Measurements from ENCODE around the gene SPDYE2. TPM values are rescaled to one million over a fixed set of nuclear protein-coding genes. Genes with fewer than 3 reads are reported as not detected.
"Not testable (repeated sequence)": the region's sequence is repeated elsewhere in the genome, so short reads cannot be mapped to it uniquely, and the experiment has no call there.

The SPDYE2 gene
- total and polyA plus RNA-seq, 9 of the 15 experiments (the other 6 are each of a cell fraction or from before 2014, with no cell fraction given) = 0.34 to 0.76 TPM; not detected in 7

- in situ Hi-C loops (cut with MboI); BruUV-seq (replicated peaks); H3K4me1 ChIP-seq (replicated peaks in 1 of 2; ENCODE audit: control insufficient read depth in 2 of 2, insufficient read depth in 2 of 2, low read length in 2 of 2); H3K27ac ChIP-seq (ENCODE audit: extremely low read depth, low read depth, low read length); DNase-seq (ENCODE audit: extremely low read depth in 1 of 4, low spot score in 3 of 4); POLR2A ChIA-PET; H3K4me3 ChIP-seq; H3K9ac ChIP-seq (ENCODE audit: insufficient read depth in 1 of 2, low read depth in 2 of 2, low read length in 2 of 2); H4K20me1 ChIP-seq (replicated peaks; ENCODE audit: control insufficient read depth, insufficient read depth, low read length); H3K27me3 ChIP-seq (ENCODE audit: control insufficient read depth in 2 of 2, insufficient read depth in 2 of 2, low read length in 2 of 2); H3K4me2 ChIP-seq (ENCODE audit: insufficient read depth, low read length); H3K79me2 ChIP-seq (ENCODE audit: control insufficient read depth, insufficient read depth, low read length); FAIRE-seq; H3K36me3 ChIP-seq (ENCODE audit: control insufficient read depth, insufficient read depth, low read length); H3K9me1 ChIP-seq (ENCODE audit: control insufficient read depth, insufficient read depth, low read length); H2AFZ ChIP-seq (ENCODE audit: low read depth, low read length); H3K9me3 ChIP-seq (replicated peaks; ENCODE audit: control insufficient read depth, insufficient read depth, low read depth, low read length); intact Hi-C loops (cut with micrococcal nuclease); CTCF ChIA-PET (ENCODE audit: low intra/inter-chr PET ratio): not testable (repeated sequence)
- ATAC-seq = peak; percentile 89
- peak; percentile 38; the same call in 1 of the 2 replicates for TF ChIP-seq PKNOX1 (IDR thresholded peaks at IDR 0.05)
- WGBS (ENCODE audit: insufficient coverage, low coverage, missing lambda C conversion rate) = 0% methylated on average over 6 of the region's 26 CpGs
Observed at GRCh38 chr7:102592477-102593019, 41.5 kb downstream of the SPDYE2 start.

GRCh38 chr7:102593637-102594334 lies 42.8 kb downstream of the SPDYE2 start:
- H3K4me2 ChIP-seq (ENCODE audit: insufficient read depth, low read length); FAIRE-seq; H2AFZ ChIP-seq (ENCODE audit: low read depth, low read length); H3K4me3 ChIP-seq; CTCF ChIA-PET (ENCODE audit: low intra/inter-chr PET ratio); intact Hi-C loops (cut with micrococcal nuclease); H3K9ac ChIP-seq (ENCODE audit: insufficient read depth in 1 of 2, low read depth in 2 of 2, low read length in 2 of 2); in situ Hi-C loops (cut with MboI); BruUV-seq (replicated peaks); H3K27me3 ChIP-seq (ENCODE audit: control insufficient read depth in 2 of 2, insufficient read depth in 2 of 2, low read length in 2 of 2); H3K36me3 ChIP-seq (ENCODE audit: control insufficient read depth, insufficient read depth, low read length); ATAC-seq; POLR2A ChIA-PET; H3K27ac ChIP-seq (ENCODE audit: extremely low read depth, low read depth, low read length); H4K20me1 ChIP-seq (replicated peaks; ENCODE audit: control insufficient read depth, insufficient read depth, low read length); H3K79me2 ChIP-seq (ENCODE audit: control insufficient read depth, insufficient read depth, low read length); DNase-seq (ENCODE audit: extremely low read depth in 1 of 4, low spot score in 3 of 4); H3K9me1 ChIP-seq (ENCODE audit: control insufficient read depth, insufficient read depth, low read length); H3K9me3 ChIP-seq (replicated peaks; ENCODE audit: control insufficient read depth, insufficient read depth, low read depth, low read length); H3K4me1 ChIP-seq (replicated peaks in 1 of 2; ENCODE audit: control insufficient read depth in 2 of 2, insufficient read depth in 2 of 2, low read length in 2 of 2): not testable (repeated sequence)
- no CpG with 5 or more reads among the region's 68 CpGs for WGBS (ENCODE audit: insufficient coverage, low coverage, missing lambda C conversion rate)

- BruUV-seq (replicated peaks); H2AFZ ChIP-seq (ENCODE audit: low read depth, low read length); intact Hi-C loops (cut with micrococcal nuclease): not testable (repeated sequence)
Observed at GRCh38 chr7:102596036-102596435, 45.0 kb downstream of the SPDYE2 start.

More at GRCh38 chr7:102596036-102596435, 45.0 kb downstream of the SPDYE2 start:
- in situ Hi-C loops (cut with MboI); ATAC-seq; CTCF ChIA-PET (ENCODE audit: low intra/inter-chr PET ratio); H3K9me1 ChIP-seq (ENCODE audit: control insufficient read depth, insufficient read depth, low read length); H3K4me3 ChIP-seq; H3K4me1 ChIP-seq (replicated peaks in 1 of 2; ENCODE audit: control insufficient read depth in 2 of 2, insufficient read depth in 2 of 2, low read length in 2 of 2); H3K4me2 ChIP-seq (ENCODE audit: insufficient read depth, low read length); FAIRE-seq; H3K79me2 ChIP-seq (ENCODE audit: control insufficient read depth, insufficient read depth, low read length); H3K9ac ChIP-seq (ENCODE audit: insufficient read depth in 1 of 2, low read depth in 2 of 2, low read length in 2 of 2); POLR2A ChIA-PET; H3K36me3 ChIP-seq (ENCODE audit: control insufficient read depth, insufficient read depth, low read length); H3K27me3 ChIP-seq (ENCODE audit: control insufficient read depth in 2 of 2, insufficient read depth in 2 of 2, low read length in 2 of 2); H3K9me3 ChIP-seq (replicated peaks; ENCODE audit: control insufficient read depth, insufficient read depth, low read depth, low read length); H4K20me1 ChIP-seq (replicated peaks; ENCODE audit: control insufficient read depth, insufficient read depth, low read length); DNase-seq (ENCODE audit: extremely low read depth in 1 of 4, low spot score in 3 of 4); H3K27ac ChIP-seq (ENCODE audit: extremely low read depth, low read depth, low read length): not testable (repeated sequence)
- 33% methylated on average over 1 of the region's 10 CpGs for WGBS (ENCODE audit: insufficient coverage, low coverage, missing lambda C conversion rate)
